Sigmoid colon (tissue), 7 donors: ENCODE data around the gene SGPL1. TPM values are rescaled to one million over a fixed set of nuclear protein-coding genes. Genes with fewer than 3 reads are reported as not detected.

Experiments
- DNase-seq: peaks from one replicate; pipeline ENCODE4 v3.0.0-alpha.2; 2019
- H3K27ac ChIP-seq, 4 donors: fragments of 200-600 bp; sonication (generic); one replicate each; pipeline ENCODE4 v1.5.1; 2016 to 2019; ENCODE audit warnings: mild to moderate bottlenecking in 1 of 4
- H3K27me3 ChIP-seq, 3 donors: fragments of 200-600 bp; sonication (generic); one replicate each; pipeline ENCODE4 v1.5.1; 2019; ENCODE audit warnings: mild to moderate bottlenecking in 1 of 3
- H3K36me3 ChIP-seq, 4 donors: fragments of 200-600 bp; sonication (generic); one replicate each; pipeline ENCODE4 v1.5.1; 2016 to 2019
- H3K4me1 ChIP-seq, 4 donors: fragments of 200-600 bp; sonication (generic); one replicate each; pipeline ENCODE4 v1.5.1; 2017 to 2019
- H3K4me3 ChIP-seq, 4 donors: fragments of 200-600 bp; sonication (generic); one replicate each; pipeline ENCODE4 v1.5.1; 2017 to 2019; ENCODE audit warnings: mild to moderate bottlenecking in 2 of 4, moderate library complexity in 1 of 4
- H3K9me3 ChIP-seq, 4 donors: fragments of 200-600 bp in 3 of 4; sonication (generic) in 3 of 4; one replicate each; pipeline versions ENCODE4 v1.5.1 to v1.6.1; 2013 to 2019
- CTCF ChIP-seq, 4 experiments: fragments of 450-650 bp in 3 of 4; fragments of 200-600 bp in 1 of 4; IDR thresholded peaks; one replicate each; pipeline ENCODE4 v1.5.1; 2016 to 2019; ENCODE audit warnings: antibody characterized with exemption in 4 of 4, mild to moderate bottlenecking in 3 of 4, moderate library complexity in 2 of 4
- EP300 ChIP-seq, 4 donors: sonication (generic); formaldehyde crosslinking; IDR thresholded peaks; one replicate each; pipeline ENCODE4 v1.6.1; 2017; ENCODE audit warnings: antibody characterized with exemption in 4 of 4
- POLR2A ChIP-seq, 2 donors: fragments of 450-650 bp; IDR thresholded peaks; one replicate each; pipeline ENCODE4 v1.6.1; 2016; ENCODE audit warnings: antibody characterized with exemption in 2 of 2, mild to moderate bottlenecking in 2 of 2, moderate library complexity in 2 of 2
- POLR2AphosphoS5 ChIP-seq, 4 donors: sonication (generic); formaldehyde crosslinking; IDR thresholded peaks; one replicate each; pipeline ENCODE4 v1.6.1; 2017; ENCODE audit warnings: antibody characterized with exemption in 4 of 4
- WGBS, 2 donors: extraction: QIAGEN DNeasy Blood & Tissue Kit; methylation state at CpG; one replicate each; pipeline ENCODE4 v1.1.7; 2013; 5-methylcytosine and 5-hydroxymethylcytosine counted together
- intact Hi-C: fragments of 100-400 bp; cut with DNase I; formaldehyde crosslinking; loops from one replicate; pipeline ENCODE4 v1.15.1; 2023
- polyA plus RNA-seq, 3 donors: library from polyadenylated mRNA; stranded (reverse); fragments of 200-250 nt; gene quantifications; one replicate each; pipeline ENCODE4 v1.2.3, GENCODE V29; 2013
- total RNA-seq, 4 donors: library from RNA; depleted of rRNA; stranded (reverse); fragments of >200 nt; gene quantifications; one replicate each; pipeline ENCODE4 v1.1.0, GENCODE V29; 2016
- donor health status: healthy with polysubstance abuse.
- donor health status: Bipolar disorder and iron deficiency.
- donor health status: healthy.

Gene SGPL1
- total and polyA plus RNA-seq, 7 donors: 6.0 to 22.2 (median 20.1) TPM

DNA sequence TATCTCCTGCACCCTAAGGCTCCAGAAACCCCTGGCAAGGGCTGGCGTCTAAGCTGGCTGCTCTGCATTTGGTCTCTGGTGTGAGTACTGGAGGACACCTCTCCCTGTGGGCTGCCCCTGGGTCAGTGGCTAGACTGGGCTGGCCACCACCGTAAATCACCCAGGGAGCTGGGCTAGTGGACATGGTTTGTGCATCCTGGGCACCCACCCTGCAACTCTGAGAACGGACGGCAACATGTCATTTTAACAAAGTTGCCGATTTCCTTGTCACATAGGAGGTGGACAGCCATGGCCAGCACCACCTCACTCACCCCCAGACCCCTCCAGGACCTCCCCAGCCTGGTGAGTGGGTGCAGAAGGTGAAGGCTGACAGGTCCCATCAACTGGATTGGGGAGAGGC, 99.5 kb downstream of the SGPL1 start:
- Histone ChIP-seq H3K27me3 (peaks cover 0 to 11% (median 0%) of the 10 kb centered on the region in 3 donors), H3K27ac (no peak overlapping the region), H3K4me3 (no peak overlapping the region), H3K4me1 (no peaks in the 10 kb centered on the region), H3K9me3 (no peaks in the 10 kb centered on the region), H3K36me3 (no peaks in the 10 kb centered on the region)
- TF ChIP-seq POLR2AphosphoS5 (IDR thresholded peaks at IDR 0.05) (no peak), CTCF (IDR thresholded peaks at IDR 0.05) (no peak), EP300 (IDR thresholded peaks at IDR 0.05) (no peak), POLR2A (IDR thresholded peaks at IDR 0.05) (no peak)
- DNase-seq: no peak
- intact Hi-C loops: no loop called here
- 84 to 91% methylated on average over 5 of the region's 5 CpGs for WGBS, 2 donors

DNA sequence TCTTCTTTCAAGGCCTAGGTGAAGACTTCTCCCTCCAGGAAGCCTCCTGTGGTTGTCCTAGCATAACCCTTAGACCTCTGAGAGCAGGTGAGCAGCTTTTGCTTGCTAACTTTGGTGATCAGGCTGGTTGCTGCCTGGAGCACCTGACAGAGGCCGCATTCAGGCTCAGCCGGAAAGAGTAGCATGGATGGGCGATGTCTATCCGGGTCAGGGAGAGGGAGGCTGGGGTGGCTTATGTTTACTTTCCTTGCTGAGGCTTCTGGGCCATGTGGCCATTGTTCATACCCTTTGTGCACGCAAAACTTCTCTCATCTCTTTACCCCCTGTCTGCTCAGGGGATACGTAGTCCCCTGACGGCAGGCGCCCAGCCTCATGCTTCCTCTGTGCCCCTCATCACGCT, 100.1 kb downstream of the SGPL1 start:
- WGBS, 2 donors: 87 to 94% methylated on average over 9 of the region's 9 CpGs
- no peak for TF ChIP-seq CTCF (IDR thresholded peaks at IDR 0.05)
- TF ChIP-seq EP300 (IDR thresholded peaks at IDR 0.05): no peak
- TF ChIP-seq POLR2AphosphoS5 (IDR thresholded peaks at IDR 0.05): no peak
- TF ChIP-seq POLR2A (IDR thresholded peaks at IDR 0.05): no peak
- Histone ChIP-seq H3K27me3 (peaks cover 0 to 11% (median 0%) of the 10 kb centered on the region in 3 donors), H3K36me3 (no peaks in the 10 kb centered on the region), H3K4me1 (no peaks in the 10 kb centered on the region), H3K9me3 (no peaks in the 10 kb centered on the region), H3K4me3 (no peak overlapping the region), H3K27ac (no peak overlapping the region)
- intact Hi-C loops: no loop called here
- no peak for DNase-seq

- intact Hi-C loops: no loop called here
- H3K36me3 ChIP-seq: no peaks in the 10 kb centered on the region
- no peak overlapping the region for H3K4me3 ChIP-seq
- H3K27ac ChIP-seq: no peak overlapping the region
- no peak for DNase-seq
- 90% methylated on average over 6 of the region's 6 CpGs for WGBS, 2 donors
- H3K27me3 ChIP-seq: peaks cover 0 to 11% (median 0%) of the 10 kb centered on the region in 3 donors
- no peaks in the 10 kb centered on the region for H3K9me3 ChIP-seq
- no peaks in the 10 kb centered on the region for H3K4me1 ChIP-seq
- TF ChIP-seq EP300 (IDR thresholded peaks at IDR 0.05) (no peak), POLR2A (IDR thresholded peaks at IDR 0.05) (no peak), POLR2AphosphoS5 (IDR thresholded peaks at IDR 0.05) (no peak), CTCF (IDR thresholded peaks at IDR 0.05) (no peak)
Observed at GRCh38 chr10:70916241-70916640, 100.5 kb downstream of the SGPL1 start.

- TF ChIP-seq EP300 (IDR thresholded peaks at IDR 0.05) (no peak), CTCF (IDR thresholded peaks at IDR 0.05) (no peak), POLR2AphosphoS5 (IDR thresholded peaks at IDR 0.05) (no peak), POLR2A (IDR thresholded peaks at IDR 0.05) (no peak)
- no peak for DNase-seq
- 47 to 77% methylated on average over 5 of the region's 5 CpGs for WGBS, 2 donors
Observed at GRCh38 chr10:70917226-70917625, 101.5 kb downstream of the SGPL1 start.

DNA sequence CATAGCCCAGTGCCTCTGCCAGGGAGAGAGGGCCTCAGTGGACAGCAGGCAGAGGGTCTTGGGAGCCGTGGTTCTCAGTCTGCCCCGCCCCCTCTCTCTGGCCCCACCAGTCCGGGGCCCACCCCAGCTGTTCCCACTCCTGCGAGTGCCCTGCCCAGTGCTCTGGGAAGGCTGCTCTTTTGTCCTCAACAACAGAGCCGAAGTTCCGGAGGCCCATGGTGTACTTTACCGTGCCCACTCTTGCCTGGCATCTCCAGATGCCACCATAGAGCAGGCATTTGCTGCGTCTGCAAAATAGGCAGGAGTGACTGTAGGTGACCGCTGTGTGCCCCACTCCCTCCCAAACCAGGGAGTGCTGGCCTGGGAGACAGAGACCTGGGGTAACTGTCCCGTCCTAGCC, 101.9 kb downstream of the SGPL1 start:
- intact Hi-C loops: no loop called here
- Histone ChIP-seq H3K27ac (no peak overlapping the region), H3K4me3 (no peak overlapping the region), H3K36me3 (no peaks in the 10 kb centered on the region), H3K27me3 (peaks cover 0 to 11% (median 0%) of the 10 kb centered on the region in 3 donors), H3K9me3 (no peaks in the 10 kb centered on the region), H3K4me1 (no peaks in the 10 kb centered on the region)
- no peak for TF ChIP-seq EP300 (IDR thresholded peaks at IDR 0.05)
- no peak for TF ChIP-seq POLR2AphosphoS5 (IDR thresholded peaks at IDR 0.05)
- no peak for TF ChIP-seq CTCF (IDR thresholded peaks at IDR 0.05)
- no peak for TF ChIP-seq POLR2A (IDR thresholded peaks at IDR 0.05)
- no peak for DNase-seq
- WGBS, 2 donors: 60 to 78% methylated on average over 10 of the region's 10 CpGs

More at GRCh38 chr10:70917226-70917625, 101.5 kb downstream of the SGPL1 start:
- no peak overlapping the region for H3K27ac ChIP-seq
- peaks cover 0 to 11% (median 0%) of the 10 kb centered on the region in 3 donors for H3K27me3 ChIP-seq
- no peaks in the 10 kb centered on the region for H3K36me3 ChIP-seq
- no peaks in the 10 kb centered on the region for H3K9me3 ChIP-seq
- intact Hi-C loops: no loop called here
- no peaks in the 10 kb centered on the region for H3K4me1 ChIP-seq
- no peak overlapping the region for H3K4me3 ChIP-seq
